HCT116 (cell line): Measurements from ENCODE around the gene PCSK6.

Experiments used
- ATF3 ChIP-seq: IDR thresholded peaks from 2 replicates; pipeline ENCODE4 v1.6.1; 2012
- CEBPB ChIP-seq: IDR thresholded peaks from 2 replicates; pipeline ENCODE4 v1.6.1; 2012; ENCODE audit warnings: low read depth
- JUND ChIP-seq: IDR thresholded peaks from 2 replicates; pipeline ENCODE4 v1.6.1; 2012
- POLR2A ChIP-seq: IDR thresholded peaks from 2 replicates; pipeline ENCODE4 v1.7.0; 2011; ENCODE audit warnings: borderline replicate concordance; ENCODE audit not compliant: insufficient read depth, insufficient read length; ENCODE audit errors: extremely low read depth
- POLR2AphosphoS5 ChIP-seq: IDR thresholded peaks from 2 replicates; pipeline ENCODE4 v1.6.1; 2011; ENCODE audit warnings: mild to moderate bottlenecking, low read depth, low read length, moderate library complexity
- SIN3A ChIP-seq: IDR thresholded peaks from 2 replicates; pipeline ENCODE4 v1.6.1; 2012; ENCODE audit warnings: low read depth
- TCF7L2 ChIP-seq: IDR thresholded peaks from 2 replicates; pipeline ENCODE4 v1.7.0; 2011; ENCODE audit warnings: borderline replicate concordance, inconsistent platforms; ENCODE audit not compliant: insufficient read depth, insufficient read length; ENCODE audit errors: extremely low read depth
- YY1 ChIP-seq: IDR thresholded peaks from 2 replicates; pipeline ENCODE4 v1.6.1; 2011; ENCODE audit warnings: low read length, low read depth, moderate library complexity, mild to moderate bottlenecking; ENCODE audit not compliant: insufficient replicate concordance; ENCODE audit errors: extremely low read depth
- TF ChIP-seq, protein P1 (sequence below), 3 experiments: fragments of 200-600 bp in 1 of 3; sonication (generic) in 1 of 3; IDR thresholded peaks in 2 of 3; conservative IDR thresholded peaks in 1 of 3; 2 replicates each; pipeline ENCODE4 v1.5.1; 2012 to 2017; ENCODE audit warnings: low read depth in 2 of 3, low read length in 2 of 3, antibody characterized with exemption in 1 of 3, borderline replicate concordance in 1 of 3, control low read depth in 1 of 3, mild to moderate bottlenecking in 1 of 3, mixed read lengths in 1 of 3, mixed run types in 1 of 3, moderate library complexity in 1 of 3; ENCODE audit not compliant: insufficient read depth in 1 of 3
- TF ChIP-seq, protein P2 (sequence below): IDR thresholded peaks from 2 replicates; pipeline ENCODE4 v1.6.1; 2012
- TF ChIP-seq, protein P3 (sequence below): IDR thresholded peaks from 2 replicates; pipeline ENCODE4 v1.6.1; 2012; ENCODE audit warnings: low read depth

- TF ChIP-seq ATF3 (no peak), POLR2A (no peak), POLR2AphosphoS5 (no peak), CEBPB (no peak), YY1 (no peak), JUND (no peak), TCF7L2 (no peak), SIN3A (no peak)
- TF ChIP-seq, protein P1, sequence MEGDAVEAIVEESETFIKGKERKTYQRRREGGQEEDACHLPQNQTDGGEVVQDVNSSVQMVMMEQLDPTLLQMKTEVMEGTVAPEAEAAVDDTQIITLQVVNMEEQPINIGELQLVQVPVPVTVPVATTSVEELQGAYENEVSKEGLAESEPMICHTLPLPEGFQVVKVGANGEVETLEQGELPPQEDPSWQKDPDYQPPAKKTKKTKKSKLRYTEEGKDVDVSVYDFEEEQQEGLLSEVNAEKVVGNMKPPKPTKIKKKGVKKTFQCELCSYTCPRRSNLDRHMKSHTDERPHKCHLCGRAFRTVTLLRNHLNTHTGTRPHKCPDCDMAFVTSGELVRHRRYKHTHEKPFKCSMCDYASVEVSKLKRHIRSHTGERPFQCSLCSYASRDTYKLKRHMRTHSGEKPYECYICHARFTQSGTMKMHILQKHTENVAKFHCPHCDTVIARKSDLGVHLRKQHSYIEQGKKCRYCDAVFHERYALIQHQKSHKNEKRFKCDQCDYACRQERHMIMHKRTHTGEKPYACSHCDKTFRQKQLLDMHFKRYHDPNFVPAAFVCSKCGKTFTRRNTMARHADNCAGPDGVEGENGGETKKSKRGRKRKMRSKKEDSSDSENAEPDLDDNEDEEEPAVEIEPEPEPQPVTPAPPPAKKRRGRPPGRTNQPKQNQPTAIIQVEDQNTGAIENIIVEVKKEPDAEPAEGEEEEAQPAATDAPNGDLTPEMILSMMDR (IDR thresholded peaks at IDR 0.05 in 2 of 3, conservative IDR thresholded peaks at IDR 0.05 in 1 of 3; ENCODE audit: borderline replicate concordance in 1 of 3, insufficient read depth in 1 of 3, low read depth in 2 of 3, low read length in 2 of 3) = no peak
- TF ChIP-seq, protein P2, sequence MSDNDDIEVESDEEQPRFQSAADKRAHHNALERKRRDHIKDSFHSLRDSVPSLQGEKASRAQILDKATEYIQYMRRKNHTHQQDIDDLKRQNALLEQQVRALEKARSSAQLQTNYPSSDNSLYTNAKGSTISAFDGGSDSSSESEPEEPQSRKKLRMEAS = no peak
- TF ChIP-seq, protein P3, sequence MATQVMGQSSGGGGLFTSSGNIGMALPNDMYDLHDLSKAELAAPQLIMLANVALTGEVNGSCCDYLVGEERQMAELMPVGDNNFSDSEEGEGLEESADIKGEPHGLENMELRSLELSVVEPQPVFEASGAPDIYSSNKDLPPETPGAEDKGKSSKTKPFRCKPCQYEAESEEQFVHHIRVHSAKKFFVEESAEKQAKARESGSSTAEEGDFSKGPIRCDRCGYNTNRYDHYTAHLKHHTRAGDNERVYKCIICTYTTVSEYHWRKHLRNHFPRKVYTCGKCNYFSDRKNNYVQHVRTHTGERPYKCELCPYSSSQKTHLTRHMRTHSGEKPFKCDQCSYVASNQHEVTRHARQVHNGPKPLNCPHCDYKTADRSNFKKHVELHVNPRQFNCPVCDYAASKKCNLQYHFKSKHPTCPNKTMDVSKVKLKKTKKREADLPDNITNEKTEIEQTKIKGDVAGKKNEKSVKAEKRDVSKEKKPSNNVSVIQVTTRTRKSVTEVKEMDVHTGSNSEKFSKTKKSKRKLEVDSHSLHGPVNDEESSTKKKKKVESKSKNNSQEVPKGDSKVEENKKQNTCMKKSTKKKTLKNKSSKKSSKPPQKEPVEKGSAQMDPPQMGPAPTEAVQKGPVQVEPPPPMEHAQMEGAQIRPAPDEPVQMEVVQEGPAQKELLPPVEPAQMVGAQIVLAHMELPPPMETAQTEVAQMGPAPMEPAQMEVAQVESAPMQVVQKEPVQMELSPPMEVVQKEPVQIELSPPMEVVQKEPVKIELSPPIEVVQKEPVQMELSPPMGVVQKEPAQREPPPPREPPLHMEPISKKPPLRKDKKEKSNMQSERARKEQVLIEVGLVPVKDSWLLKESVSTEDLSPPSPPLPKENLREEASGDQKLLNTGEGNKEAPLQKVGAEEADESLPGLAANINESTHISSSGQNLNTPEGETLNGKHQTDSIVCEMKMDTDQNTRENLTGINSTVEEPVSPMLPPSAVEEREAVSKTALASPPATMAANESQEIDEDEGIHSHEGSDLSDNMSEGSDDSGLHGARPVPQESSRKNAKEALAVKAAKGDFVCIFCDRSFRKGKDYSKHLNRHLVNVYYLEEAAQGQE = no peak
These were observed 164.1 kb downstream of the PCSK6 start for GRCh38 chr15:101325263-101326025.
